ENCODE data around the gene YBX3. TPM values are rescaled to one million over a fixed set of nuclear protein-coding genes. Genes with fewer than 3 reads are reported as not detected.

Gene YBX3
- total RNA-seq, 3 donors from 2014 or later: 262 to 381 (median 290) TPM

- no peaks in the 10 kb centered on the region for H3K27me3 ChIP-seq
- H3K36me3 ChIP-seq: no peaks in the 10 kb centered on the region
- intact Hi-C loops (cut with DNase I; ENCODE audit: low total_unique reads): no loop called here
- H3K9me3 ChIP-seq: peaks cover 0 to 1% of the 10 kb centered on the region in 2 donors
- H3K27ac ChIP-seq: no peak overlapping the region
- H3K4me3 ChIP-seq: no peak overlapping the region
- no peaks in the 10 kb centered on the region for H3K4me1 ChIP-seq
- DNase-seq (ENCODE audit: low spot score in 2 of 2): no peak
- TF ChIP-seq, protein P1, sequence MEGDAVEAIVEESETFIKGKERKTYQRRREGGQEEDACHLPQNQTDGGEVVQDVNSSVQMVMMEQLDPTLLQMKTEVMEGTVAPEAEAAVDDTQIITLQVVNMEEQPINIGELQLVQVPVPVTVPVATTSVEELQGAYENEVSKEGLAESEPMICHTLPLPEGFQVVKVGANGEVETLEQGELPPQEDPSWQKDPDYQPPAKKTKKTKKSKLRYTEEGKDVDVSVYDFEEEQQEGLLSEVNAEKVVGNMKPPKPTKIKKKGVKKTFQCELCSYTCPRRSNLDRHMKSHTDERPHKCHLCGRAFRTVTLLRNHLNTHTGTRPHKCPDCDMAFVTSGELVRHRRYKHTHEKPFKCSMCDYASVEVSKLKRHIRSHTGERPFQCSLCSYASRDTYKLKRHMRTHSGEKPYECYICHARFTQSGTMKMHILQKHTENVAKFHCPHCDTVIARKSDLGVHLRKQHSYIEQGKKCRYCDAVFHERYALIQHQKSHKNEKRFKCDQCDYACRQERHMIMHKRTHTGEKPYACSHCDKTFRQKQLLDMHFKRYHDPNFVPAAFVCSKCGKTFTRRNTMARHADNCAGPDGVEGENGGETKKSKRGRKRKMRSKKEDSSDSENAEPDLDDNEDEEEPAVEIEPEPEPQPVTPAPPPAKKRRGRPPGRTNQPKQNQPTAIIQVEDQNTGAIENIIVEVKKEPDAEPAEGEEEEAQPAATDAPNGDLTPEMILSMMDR (IDR thresholded peaks at IDR 0.05): no peak
- TF ChIP-seq POLR2AphosphoS5 (IDR thresholded peaks at IDR 0.05) (no peak), POLR2A (IDR thresholded peaks at IDR 0.05) (no peak)
Measured at GRCh38 chr12:10652192-10652591, 70.9 kb downstream of the YBX3 start.

Other genes with a start within 250 kb of the YBX3 start
- gene EIF2S3B, start 217.4 kb downstream of the YBX3 start, total RNA-seq: under 1 TPM in 2 of 3 donors, not detected in 1; 0.33 to 0.48 TPM
- 10 to 100 TPM; 10.9 to 34.1 (median 17.4) TPM for gene MAGOHB, start 109.7 kb downstream of the YBX3 start, total RNA-seq
- gene STYK1, start 49.3 kb downstream of the YBX3 start, total RNA-seq: 1 to 10 TPM in 2 of 3 donors, under 1 TPM in 1; 0.32 to 4.9 (median 3.5) TPM
- gene TAS2R7, start 79.3 kb upstream of the YBX3 start, total RNA-seq: not detected
- under 1 TPM in 1 of 3 donors, not detected in 2; 0.48 TPM for gene TAS2R8, start 84.0 kb upstream of the YBX3 start, total RNA-seq
- gene TAS2R9, start 86.8 kb upstream of the YBX3 start, total RNA-seq: not detected
- 1 to 10 TPM; 1.3 to 1.6 (median 1.3) TPM for gene TAS2R10, start 103.0 kb upstream of the YBX3 start, total RNA-seq
- 10 to 100 TPM in 1 of 3 donors, 1 to 10 TPM in 2; 2.4 to 18.0 (median 10.0) TPM for gene PRR4, start 126.2 kb upstream of the YBX3 start, total RNA-seq
- 10 to 100 TPM; 30.9 to 72.6 (median 39.0) TPM for gene PRH1, start 160.9 kb upstream of the YBX3 start, total RNA-seq
- 1 to 10 TPM; 3.5 to 6.9 (median 5.9) TPM for gene TAS2R13, start 186.2 kb upstream of the YBX3 start, total RNA-seq
- not detected for gene PRH2, start 205.9 kb upstream of the YBX3 start, total RNA-seq
- gene TAS2R14, start 215.9 kb upstream of the YBX3 start, total RNA-seq: 1 to 10 TPM; 3.7 to 8.8 (median 7.9) TPM